Psoas muscle (tissue), 8 donors: ENCODE results near the gene MYO1B. TPM values are rescaled to one million over a fixed set of nuclear protein-coding genes. Genes with fewer than 3 reads are reported as not detected.

Experiments
- ATAC-seq, 4 donors: fragments of 200-7000 bp; cut with Tn5 transposase; one replicate each; pipeline ENCODE4 v1.9.1; 2020; ENCODE audit warnings: moderate library complexity in 3 of 4, mild to moderate bottlenecking in 2 of 4
- DNase-seq, 2 donors: peaks; one replicate each; pipeline ENCODE4 v3.0.0-alpha.2; 2020
- H3K27ac ChIP-seq: fragments of 200-600 bp; one replicate; pipeline ENCODE4 v1.8.0; 2022
- H3K27me3 ChIP-seq, 3 donors: fragments of 200-600 bp in 1 of 3; one replicate each; pipeline versions ENCODE4 v1.6.1 to v1.8.0; 2013 to 2022; ENCODE audit warnings: low read length in 2 of 3, mild to moderate bottlenecking in 2 of 3, moderate library complexity in 1 of 3; ENCODE audit not compliant: insufficient read depth in 3 of 3
- H3K36me3 ChIP-seq, 2 donors: fragments of 200-600 bp in 1 of 2; one replicate each; pipeline versions ENCODE4 v1.6.1 to v1.8.0; 2013 to 2022; ENCODE audit warnings: low read depth in 1 of 2, mild to moderate bottlenecking in 1 of 2, moderate library complexity in 1 of 2; ENCODE audit not compliant: insufficient read depth in 1 of 2
- H3K4me1 ChIP-seq: fragments of 200-600 bp; one replicate; pipeline ENCODE4 v1.8.0; 2022
- H3K4me3 ChIP-seq: fragments of 200-600 bp; one replicate; pipeline ENCODE4 v1.8.0; 2022; ENCODE audit warnings: mild to moderate bottlenecking
- H3K9me3 ChIP-seq: fragments of 200-600 bp; one replicate; pipeline ENCODE4 v1.8.0; 2022
- CTCF ChIP-seq: fragments of 200-600 bp; IDR thresholded peaks from one replicate; pipeline ENCODE4 v1.8.0; 2022; ENCODE audit warnings: antibody characterized with exemption
- whole genome bisulfite sequencing, 3 donors: extraction: QIAGEN DNeasy Blood & Tissue Kit; methylation state at CpG; one replicate each; pipeline versions ENCODE4 v1.1.6 to v1.1.7; 2013; 5-methylcytosine and 5-hydroxymethylcytosine counted together
- intact Hi-C, 2 donors: fragments of 100-400 bp; cut with DNase I; formaldehyde crosslinking; loops; one replicate each; pipeline versions ENCODE4 v1.11.0 to v1.14.2; 2022
- polyA plus RNA-seq, 3 donors: library from polyadenylated mRNA; stranded (reverse); fragments of 200-250 nt; gene quantifications; one replicate each; pipeline ENCODE4 v1.2.3, GENCODE V29; 2013
- total RNA-seq, 4 donors: library from RNA; stranded (reverse); fragmentation: NEBNext Ultra II Directional in 2 of 4; extraction: Animal tissue kit (Norgen Biotek cat#: 25700) in 2 of 4; gene quantifications; one replicate each; pipeline versions ENCODE4 v1.2.1 to v1.2.4, GENCODE V29; 2021 to 2023
- donor health status: healthy with polysubstance abuse.
- donor health status: DM: no; HTN: no; CAD: no; lungs with moderate emphysema.
- donor health status: Bipolar disorder and iron deficiency.
- donor health status: healthy.
- donor health status: DM: yes; HTN: yes; CAD: no.
- donor health status: DM: no; HTN: no; CAD: no.
- donor health status: DM: no; HTN: no; CAD: no.
- donor health status: DM: yes; HTN: yes; CAD: no.

Gene MYO1B
- total and polyA plus RNA-seq, 7 donors: 4.4 to 14.1 (median 7.9) TPM

- TF ChIP-seq CTCF: no peak
- Histone ChIP-seq H3K27ac (no peak overlapping the region), H3K9me3 (no peaks in the 10 kb centered on the region), H3K36me3 (no peaks in the 10 kb centered on the region), H3K27me3 (peaks cover 0 to 1% (median 0%) of the 10 kb centered on the region in 3 donors), H3K4me1 (peaks cover 8% of the 10 kb centered on the region), H3K4me3 (no peak overlapping the region)
- intact Hi-C loops: no loop called here
- DNase-seq (no peak), ATAC-seq (no peak)
- WGBS, 3 donors: 37 to 49% (median 41%) methylated on average over 3 of the region's 3 CpGs
Measured at GRCh38 chr2:191264647-191265081, 19.5 kb downstream of the MYO1B start.

- H3K4me3 ChIP-seq: no peak overlapping the region
- peaks cover 8% of the 10 kb centered on the region for H3K4me1 ChIP-seq
- DNase-seq (peak in 1 of 2 donors; percentile 21), ATAC-seq (peak in 2 of 4 donors; percentile 15 to 50)
- intact Hi-C loops: no loop called here
- WGBS, 3 donors: 14 to 26% (median 18%) methylated on average over 15 of the region's 15 CpGs
- peak overlapping the region; percentile 21 for H3K27ac ChIP-seq
- no peak for TF ChIP-seq CTCF
- peaks cover 0 to 1% (median 0%) of the 10 kb centered on the region in 3 donors for H3K27me3 ChIP-seq
- no peaks in the 10 kb centered on the region for H3K9me3 ChIP-seq
- H3K36me3 ChIP-seq: no peaks in the 10 kb centered on the region
Measured at GRCh38 chr2:191265311-191266170, 20.3 kb downstream of the MYO1B start.

GRCh38 chr2:191266201-191266600, 21.0 kb downstream of the MYO1B start:
- WGBS, 3 donors: 57 to 66% (median 57%) methylated on average over 2 of the region's 2 CpGs
- Histone ChIP-seq H3K27ac (peak overlapping the region; percentile 21), H3K4me1 (peaks cover 8% of the 10 kb centered on the region), H3K9me3 (no peaks in the 10 kb centered on the region), H3K36me3 (no peaks in the 10 kb centered on the region), H3K4me3 (no peak overlapping the region), H3K27me3 (peaks cover 0 to 1% (median 0%) of the 10 kb centered on the region in 3 donors)
- intact Hi-C loops: no loop called here
- ATAC-seq: no peak
- TF ChIP-seq CTCF: no peak
- DNase-seq: no peak

- H3K9me3 ChIP-seq: no peaks in the 10 kb centered on the region
- H3K27ac ChIP-seq: no peak overlapping the region
- no peak overlapping the region for H3K4me3 ChIP-seq
- TF ChIP-seq CTCF: no peak
- peaks cover 8% of the 10 kb centered on the region for H3K4me1 ChIP-seq
- ATAC-seq (no peak), DNase-seq (no peak)
- intact Hi-C loops: no loop called here
- H3K27me3 ChIP-seq: peaks cover 0 to 1% (median 0%) of the 10 kb centered on the region in 3 donors
- WGBS, 3 donors: 98 to 100% (median 100%) methylated on average over 1 of the region's 1 CpG
- H3K36me3 ChIP-seq: no peaks in the 10 kb centered on the region
Measured at GRCh38 chr2:191268596-191268995, 23.4 kb downstream of the MYO1B start.
